GM12878 (cell line): Measurements from ENCODE around the gene HOXC13. TPM values are rescaled to one million over a fixed set of nuclear protein-coding genes. Genes with fewer than 3 reads are reported as not detected.

Experiments used
- ATAC-seq: fragments of 200-7000 bp; cut with Tn5 transposase; 3 replicates; pipeline ENCODE4 v1.9.1; 2020; ENCODE audit warnings: mild to moderate bottlenecking, moderate library complexity
- BruUV-seq: library from RNA; stranded (reverse); fragments of 400-500 nt; replicated peaks from 2 replicates; lab custom pipeline; 2021; lab: Mats Ljungman, UMichigan
- CTCF ChIA-PET: fragments of 300-600 bp; sonication (Branson Sonifier 250); formaldehyde crosslinking; extraction: SDS; loops from one replicate; lab custom pipeline; 2021; ENCODE audit warnings: inconsistent platforms; lab: Yijun Ruan, JAX
- POLR2A ChIA-PET: fragments of 350-600 bp; formaldehyde crosslinking; extraction: SDS; loops from one replicate; lab custom pipeline; 2021; ENCODE audit warnings: inconsistent platforms; lab: Charles Lee
- RAD21 ChIA-PET: fragments of 300-600 bp; sonication (Branson Sonifier 250); formaldehyde crosslinking; loops from one replicate; lab custom pipeline; 2023; ENCODE audit warnings: antibody characterized with exemption; ENCODE audit not compliant: unreplicated experiment; lab: Charles Lee
- SMC1A ChIA-PET: fragments of 300-600 bp; sonication (Branson Sonifier 250); formaldehyde crosslinking; loops from one replicate; lab custom pipeline; 2023; ENCODE audit not compliant: unreplicated experiment, uncharacterized antibody; lab: Charles Lee
- DNase-seq: peaks from one replicate; pipeline ENCODE4 v3.0.0-alpha.2; 2011; ENCODE audit warnings: low read depth, low spot score
- FAIRE-seq: peaks from 3 replicates; lab custom pipeline; 2011; peaks lifted over from hg19 to GRCh38; lab: Jason Lieb, UNC
- H2AFZ ChIP-seq: 2 replicates; pipeline ENCODE4 v1.6.0; 2011; ENCODE audit warnings: low read depth, low read length, control low read depth; ENCODE audit not compliant: control insufficient read depth
- H3K27ac ChIP-seq: 2 replicates; pipeline ENCODE4 v1.5.1; 2011; ENCODE audit warnings: control low read depth; ENCODE audit not compliant: control insufficient read depth, insufficient read depth
- H3K27me3 ChIP-seq, 2 experiments: replicated peaks in 1 of 2; 2 replicates each; pipeline versions ENCODE4 v1.6.0 to v1.6.1; 2011; ENCODE audit warnings: low read length in 1 of 2; ENCODE audit not compliant: control insufficient read depth in 2 of 2, insufficient read depth in 2 of 2
- H3K36me3 ChIP-seq, 2 experiments: 2 replicates each; pipeline ENCODE4 v1.5.1; 2011; ENCODE audit warnings: low read length in 1 of 2; ENCODE audit not compliant: control insufficient read depth in 2 of 2, insufficient read depth in 2 of 2
- H3K4me1 ChIP-seq: 2 replicates; pipeline ENCODE4 v1.6.1; 2011; ENCODE audit warnings: mild to moderate bottlenecking, low read length, moderate library complexity, mixed read lengths; ENCODE audit not compliant: control insufficient read depth, insufficient read depth
- H3K4me2 ChIP-seq: 2 replicates; pipeline ENCODE4 v1.6.0; 2011; ENCODE audit warnings: control low read depth; ENCODE audit not compliant: control insufficient read depth, insufficient read depth
- H3K4me3 ChIP-seq: fragments of 200-600 bp; sonication (generic); 2 replicates; pipeline ENCODE4 v1.5.1; 2016
- H3K79me2 ChIP-seq: 2 replicates; pipeline ENCODE4 v1.6.0; 2011; ENCODE audit warnings: low read length; ENCODE audit not compliant: control insufficient read depth, insufficient read depth
- H3K9ac ChIP-seq: 2 replicates; pipeline ENCODE4 v1.8.0; 2011; ENCODE audit warnings: low read length, control low read depth, mixed read lengths; ENCODE audit not compliant: control insufficient read depth, insufficient read depth
- H3K9me3 ChIP-seq: replicated peaks from 3 replicates; pipeline ENCODE4 v1.5.1; 2011; ENCODE audit warnings: mild to moderate bottlenecking, low read length; ENCODE audit not compliant: control insufficient read depth, insufficient read depth
- H4K20me1 ChIP-seq: 2 replicates; pipeline ENCODE4 v1.6.0; 2011; ENCODE audit not compliant: control insufficient read depth, insufficient read depth
- BHLHE40 ChIP-seq, 2 experiments: fragments of 450-650 bp in 1 of 2; IDR thresholded peaks; 2 replicates each; pipeline ENCODE4 v1.6.1; 2011 to 2017; ENCODE audit warnings: low read depth in 2 of 2, borderline replicate concordance in 1 of 2, improper control_type of control experiment in 1 of 2, low read length in 1 of 2, mild to moderate bottlenecking in 1 of 2
- BMI1 ChIP-seq: fragments of 450-650 bp; IDR thresholded peaks from 2 replicates; pipeline ENCODE4 v1.6.1; 2016; ENCODE audit warnings: mild to moderate bottlenecking, moderate library complexity, borderline replicate concordance
- EP300 ChIP-seq, 2 experiments: fragments of 150-350 bp in 1 of 2; IDR thresholded peaks; 2 replicates each; pipeline ENCODE4 v1.6.1; 2011 to 2012; ENCODE audit warnings: low read depth in 2 of 2, low read length in 2 of 2, borderline replicate concordance in 1 of 2, improper control_type of control experiment in 1 of 2, inconsistent platforms in 1 of 2; ENCODE audit not compliant: control insufficient read depth in 1 of 2
- HCFC1 ChIP-seq: fragments of 150-350 bp; IDR thresholded peaks from 2 replicates; pipeline ENCODE4 v1.6.1; 2014; ENCODE audit warnings: low read length
- JUNB ChIP-seq: IDR thresholded peaks from 2 replicates; pipeline ENCODE4 v1.6.1; 2016; ENCODE audit warnings: antibody characterized with exemption, mild to moderate bottlenecking
- MEF2B ChIP-seq: fragments of 450-650 bp; IDR thresholded peaks from 2 replicates; pipeline ENCODE4 v1.6.1; 2018; ENCODE audit warnings: mild to moderate bottlenecking, moderate library complexity; ENCODE audit not compliant: partially characterized antibody, poor library complexity, severe bottlenecking
- MYC ChIP-seq: IDR thresholded peaks from 2 replicates; pipeline ENCODE4 v1.6.1; 2011; ENCODE audit warnings: mild to moderate bottlenecking, low read length, moderate library complexity, inconsistent platforms; ENCODE audit not compliant: insufficient read depth, insufficient replicate concordance, insufficient read length, severe bottlenecking
- NFXL1 ChIP-seq: fragments of 450-650 bp; IDR thresholded peaks from 2 replicates; pipeline ENCODE4 v1.6.1; 2017; ENCODE audit warnings: antibody characterized with exemption, mild to moderate bottlenecking, borderline replicate concordance
- RELA ChIP-seq: fragments of 450-650 bp; IDR thresholded peaks from 2 replicates; pipeline ENCODE4 v1.8.0; 2014; ENCODE audit warnings: borderline replicate concordance; ENCODE audit not compliant: partially characterized antibody
- STAT3 ChIP-seq: IDR thresholded peaks from 2 replicates; pipeline ENCODE4 v1.6.1; 2011; ENCODE audit warnings: low read depth, low read length, improper control_type of control experiment
- SUZ12 ChIP-seq: fragments of 200-600 bp; sonication (generic); IDR thresholded peaks from one replicate; pipeline ENCODE4 v1.6.1; 2018; ENCODE audit warnings: antibody characterized with exemption, mild to moderate bottlenecking; ENCODE audit not compliant: unreplicated experiment
- TCF12 ChIP-seq: IDR thresholded peaks from 2 replicates; pipeline ENCODE4 v1.6.1; 2011; ENCODE audit warnings: low read depth, mild to moderate bottlenecking, low read length
- ZNF207 ChIP-seq: fragments of 450-650 bp; IDR thresholded peaks from 2 replicates; pipeline ENCODE4 v1.6.1; 2014; ENCODE audit warnings: antibody characterized with exemption, mild to moderate bottlenecking, borderline replicate concordance
- WGBS: methylation state at CpG from one replicate; pipeline ENCODE4 v1.1.6; 2016; ENCODE audit warnings: low lambda C conversion rate; ENCODE audit not compliant: insufficient replicate concordance, insufficient coverage; ENCODE audit errors: missing lambda C conversion rate; 5-methylcytosine and 5-hydroxymethylcytosine counted together
- in situ Hi-C: fragments of 300-500 bp; cut with MboI; formaldehyde crosslinking; loops from 9 replicates; pipeline ENCODE4 v1.14.3; 2018; ENCODE audit warnings: mixed read lengths
- intact Hi-C: fragments of 100-400 bp; cut with micrococcal nuclease; formaldehyde crosslinking; loops from one replicate; pipeline ENCODE4 v1.14.2; 2022; ENCODE audit not compliant: unreplicated experiment
- polyA plus RNA-seq, 11 experiments: library from polyadenylated mRNA; depleted of rRNA in 4 of 11; unstranded in 6 of 11; stranded (reverse) in 5 of 11; fragments of >200 nt; fragmentation: Nextera tagmentation in 4 of 11; fragmentation: Illumina TruSeq in 1 of 11; extraction: Ambion mirVana in 4 of 11; extraction: Trizol in 1 of 11; gene quantifications; 1 replicate in 1 of 11; 2 replicates in 10 of 11; pipeline versions ENCODE4 v1.2.1 to v1.2.3, GENCODE V29; 2011 to 2016; ENCODE audit warnings: inconsistent platforms in 2 of 11, missing spikeins in 2 of 11, low read depth in 1 of 11
- total RNA-seq, 4 experiments: library from RNA; depleted of rRNA in 3 of 4; stranded (reverse); fragments of >200 nt in 3 of 4; fragmentation: Illumina TruSeq in 1 of 4; extraction: Trizol in 1 of 4; gene quantifications; 2 replicates each; pipeline versions ENCODE4 v1.2.1 to v1.2.3, GENCODE V29; 2013 to 2021
- TF ChIP-seq, protein P1 (sequence below): fragments of 450-650 bp; IDR thresholded peaks from 2 replicates; pipeline ENCODE4 v1.6.1; 2016; ENCODE audit warnings: mild to moderate bottlenecking, moderate library complexity, borderline replicate concordance

HOXC13 gene
- total and polyA plus RNA-seq, 10 of the 15 experiments (the other 5 are each of a cell fraction or from before 2014, with no cell fraction given): not detected

- WGBS: 6% methylated on average over 18 of the region's 18 CpGs
Measured at GRCh38 chr12:53965281-53966084, 26.9 kb downstream of the HOXC13 start.

GRCh38 chr12:53966085-53966384, 27.4 kb downstream of the HOXC13 start:
- no peak for DNase-seq
- no peak for FAIRE-seq
- H3K4me1 ChIP-seq: no peaks in the 10 kb centered on the region
- intact Hi-C loops (no loop called here), in situ Hi-C loops (no loop called here)
- no peak for ATAC-seq
- H4K20me1 ChIP-seq: no peaks in the 10 kb centered on the region; the same call in 1 of the 2 replicates
- H3K4me3 ChIP-seq: no peak overlapping the region
- 5% methylated on average over 14 of the region's 15 CpGs for WGBS
- H3K4me2 ChIP-seq: no peak overlapping the region
- ChIA-PET RAD21 (no interaction called here), SMC1A (no interaction called here), POLR2A (no interaction called here), CTCF (no interaction called here)
- no peak overlapping the region for H3K9ac ChIP-seq
- H3K27me3 ChIP-seq: peaks cover 31 to 62% of the 10 kb centered on the region in 2 experiments
- H3K27ac ChIP-seq: no peak overlapping the region
- H3K36me3 ChIP-seq: no peaks in the 10 kb centered on the region
- no peaks in the 10 kb centered on the region for H3K9me3 ChIP-seq
- no peaks in the 10 kb centered on the region for H3K79me2 ChIP-seq
- H2AFZ ChIP-seq: no peak overlapping the region
- no TSS peak for BruUV-seq
- TF ChIP-seq BMI1 (no peak), STAT3 (no peak), HCFC1 (no peak), ZNF207 (no peak), BHLHE40 (IDR thresholded peaks at IDR 0.05; ENCODE audit: borderline replicate concordance in 1 of 2, low read depth in 2 of 2, low read length in 1 of 2) (no peak), MEF2B (no peak), JUNB (no peak), RELA (no peak), TCF12 (no peak), MYC (no peak), NFXL1 (no peak)
- TF ChIP-seq, protein P1, sequence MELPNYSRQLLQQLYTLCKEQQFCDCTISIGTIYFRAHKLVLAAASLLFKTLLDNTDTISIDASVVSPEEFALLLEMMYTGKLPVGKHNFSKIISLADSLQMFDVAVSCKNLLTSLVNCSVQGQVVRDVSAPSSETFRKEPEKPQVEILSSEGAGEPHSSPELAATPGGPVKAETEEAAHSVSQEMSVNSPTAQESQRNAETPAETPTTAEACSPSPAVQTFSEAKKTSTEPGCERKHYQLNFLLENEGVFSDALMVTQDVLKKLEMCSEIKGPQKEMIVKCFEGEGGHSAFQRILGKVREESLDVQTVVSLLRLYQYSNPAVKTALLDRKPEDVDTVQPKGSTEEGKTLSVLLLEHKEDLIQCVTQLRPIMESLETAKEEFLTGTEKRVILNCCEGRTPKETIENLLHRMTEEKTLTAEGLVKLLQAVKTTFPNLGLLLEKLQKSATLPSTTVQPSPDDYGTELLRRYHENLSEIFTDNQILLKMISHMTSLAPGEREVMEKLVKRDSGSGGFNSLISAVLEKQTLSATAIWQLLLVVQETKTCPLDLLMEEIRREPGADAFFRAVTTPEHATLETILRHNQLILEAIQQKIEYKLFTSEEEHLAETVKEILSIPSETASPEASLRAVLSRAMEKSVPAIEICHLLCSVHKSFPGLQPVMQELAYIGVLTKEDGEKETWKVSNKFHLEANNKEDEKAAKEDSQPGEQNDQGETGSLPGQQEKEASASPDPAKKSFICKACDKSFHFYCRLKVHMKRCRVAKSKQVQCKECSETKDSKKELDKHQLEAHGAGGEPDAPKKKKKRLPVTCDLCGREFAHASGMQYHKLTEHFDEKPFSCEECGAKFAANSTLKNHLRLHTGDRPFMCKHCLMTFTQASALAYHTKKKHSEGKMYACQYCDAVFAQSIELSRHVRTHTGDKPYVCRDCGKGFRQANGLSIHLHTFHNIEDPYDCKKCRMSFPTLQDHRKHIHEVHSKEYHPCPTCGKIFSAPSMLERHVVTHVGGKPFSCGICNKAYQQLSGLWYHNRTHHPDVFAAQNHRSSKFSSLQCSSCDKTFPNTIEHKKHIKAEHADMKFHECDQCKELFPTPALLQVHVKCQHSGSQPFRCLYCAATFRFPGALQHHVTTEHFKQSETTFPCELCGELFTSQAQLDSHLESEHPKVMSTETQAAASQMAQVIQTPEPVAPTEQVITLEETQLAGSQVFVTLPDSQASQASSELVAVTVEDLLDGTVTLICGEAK: no peak

More at GRCh38 chr12:53965281-53966084, 26.9 kb downstream of the HOXC13 start:
- Histone ChIP-seq H3K9ac (no peak overlapping the region), H3K27ac (no peak overlapping the region), H3K4me1 (no peaks in the 10 kb centered on the region), H3K9me3 (no peaks in the 10 kb centered on the region), H3K4me2 (no peak overlapping the region), H3K36me3 (no peaks in the 10 kb centered on the region), H4K20me1 (no peaks in the 10 kb centered on the region; the same call in 1 of the 2 replicates), H3K4me3 (no peak overlapping the region), H2AFZ (no peak overlapping the region), H3K79me2 (no peaks in the 10 kb centered on the region), H3K27me3 (peaks cover 28 to 65% of the 10 kb centered on the region in 2 experiments)
- ChIA-PET POLR2A (interaction anchor here (1.2 kb wide), 1 partner anchor 11 kb away, joined by 3 read pairs; the partner anchor contains the start of gene HOXC12), RAD21 (no interaction called here), CTCF (no interaction called here), SMC1A (no interaction called here)
- no peak for ATAC-seq
- intact Hi-C loops (no loop called here), in situ Hi-C loops (no loop called here)
- TF ChIP-seq SUZ12 (peak; percentile 46), EP300 (IDR thresholded peaks at IDR 0.05; ENCODE audit: borderline replicate concordance in 1 of 2, control insufficient read depth in 1 of 2, low read depth in 2 of 2, low read length in 2 of 2) (no peak)
- no peak for FAIRE-seq
- no peak for DNase-seq
- no TSS peak for BruUV-seq
